Activated CD4-positive, alpha-beta T cell treated with anti-CD3 and anti-CD28 coated beads, Interleukin-2, amount 10 ng/mL, durations not matched to agents 7 days and 5 days (primary cell): Measurements from ENCODE around the gene USP6. TPM values are rescaled to one million over a fixed set of nuclear protein-coding genes. Genes with fewer than 3 reads are reported as not detected.
"Not testable (repeated sequence)": the region's sequence is repeated elsewhere in the genome, so short reads cannot be mapped to it uniquely, and the experiment has no call there.

ENCODE experiments used
- CTCF ChIA-PET: fragments of 350-600 bp; sonication (Branson Sonifier 250); formaldehyde crosslinking; loops from one replicate; lab custom pipeline; 2021; ENCODE audit warnings: antibody characterized with exemption; lab: Charles Lee
- POLR2A ChIA-PET: fragments of 350-600 bp; sonication (Branson Sonifier 250); formaldehyde crosslinking; loops from one replicate; lab custom pipeline; 2021; ENCODE audit warnings: antibody characterized with exemption; lab: Charles Lee
- DNase-seq: peaks from one replicate; pipeline ENCODE4 v3.0.0-alpha.2; 2020
- H3K27ac Mint-ChIP-seq: one replicate; pipeline ENCODE4 v1.8.0; 2021; ENCODE audit warnings: mild to moderate bottlenecking, moderate library complexity, mixed read lengths
- H3K27me3 Mint-ChIP-seq: one replicate; pipeline ENCODE4 v1.8.0; 2021; ENCODE audit warnings: mixed read lengths
- H3K36me3 Mint-ChIP-seq: one replicate; pipeline ENCODE4 v1.8.0; 2021; ENCODE audit warnings: low read depth, mixed read lengths
- H3K4me1 Mint-ChIP-seq: one replicate; pipeline ENCODE4 v1.8.0; 2021; ENCODE audit warnings: mixed read lengths
- H3K4me3 Mint-ChIP-seq: one replicate; pipeline ENCODE4 v1.8.0; 2021; ENCODE audit warnings: mild to moderate bottlenecking, moderate library complexity, mixed read lengths
- H3K9me3 Mint-ChIP-seq: one replicate; pipeline ENCODE4 v1.8.0; 2021; ENCODE audit warnings: mixed read lengths
- total RNA-seq, 2 experiments: library from RNA; stranded (reverse); gene quantifications; one replicate each; pipeline ENCODE4 v1.2.3, GENCODE V29; 2021

The USP6 gene
- total RNA-seq, 2 experiments from 2014 or later: 0.05 to 0.06 TPM

- CTCF ChIA-PET: no interaction called here
- Mint-ChIP-seq H3K27me3 (no peaks in the 10 kb centered on the region), H3K4me1 (peaks cover 39% of the 10 kb centered on the region), H3K4me3 (no peak overlapping the region), H3K27ac (no peak overlapping the region), H3K36me3 (peaks cover 24% of the 10 kb centered on the region), H3K9me3 (peaks cover 18% of the 10 kb centered on the region)
- POLR2A ChIA-PET: no interaction called here
- DNase-seq: no peak
Measured at GRCh38 chr17:5194346-5194745, 78.5 kb downstream of the USP6 start.

- Mint-ChIP-seq H3K4me1 (peaks cover 7% of the 10 kb centered on the region), H3K36me3 (no peaks in the 10 kb centered on the region)
- CTCF ChIA-PET: interaction anchor here (0.7 to 1.3 kb wide), 3 partner anchors 89 to 136 kb away, joined by 3 to 4 read pairs (median 3); no protein-coding TSS in a partner anchor
Measured at GRCh38 chr17:5198472-5198871, 82.6 kb downstream of the USP6 start.

GRCh38 chr17:5200360-5200759 lies 84.5 kb downstream of the USP6 start:
- Mint-ChIP-seq H3K27ac (no peak overlapping the region), H3K4me3 (no peak overlapping the region), H3K27me3 (no peaks in the 10 kb centered on the region), H3K36me3 (peaks cover 4% of the 10 kb centered on the region), H3K4me1 (peaks cover 7% of the 10 kb centered on the region), H3K9me3 (peaks cover 3% of the 10 kb centered on the region)
- POLR2A ChIA-PET: no interaction called here
- CTCF ChIA-PET: no interaction called here
- no peak for DNase-seq

More at GRCh38 chr17:5198472-5198871, 82.6 kb downstream of the USP6 start:
- Mint-ChIP-seq H3K27me3 (no peaks in the 10 kb centered on the region), H3K9me3 (no peaks in the 10 kb centered on the region), H3K4me3 (no peak overlapping the region), H3K27ac (no peak overlapping the region)
- POLR2A ChIA-PET: interaction anchor here (0.6 kb wide), 1 partner anchor 37 kb away, joined by 3 read pairs; no protein-coding TSS in a partner anchor
- DNase-seq: no peak

- DNase-seq: no peak
- Mint-ChIP-seq H3K27ac (no peak overlapping the region), H3K36me3 (peaks cover 4% of the 10 kb centered on the region), H3K4me1 (peaks cover 7% of the 10 kb centered on the region), H3K4me3 (no peak overlapping the region), H3K27me3 (no peaks in the 10 kb centered on the region), H3K9me3 (peaks cover 3% of the 10 kb centered on the region)
- ChIA-PET CTCF (no interaction called here), POLR2A (no interaction called here)
Measured at GRCh38 chr17:5201011-5201410, 85.2 kb downstream of the USP6 start.

GRCh38 chr17:5203178-5203907 lies 87.5 kb downstream of the USP6 start:
- Mint-ChIP-seq H3K9me3 (peaks cover 3% of the 10 kb centered on the region), H3K36me3 (peaks cover 4% of the 10 kb centered on the region), H3K4me1 (peaks cover 2% of the 10 kb centered on the region), H3K27ac (no peak overlapping the region), H3K4me3 (no peak overlapping the region), H3K27me3 (no peaks in the 10 kb centered on the region)
- ChIA-PET CTCF (no interaction called here), POLR2A (no interaction called here)
- DNase-seq: no peak

GRCh38 chr17:5203908-5204294 lies 88.1 kb downstream of the USP6 start:
- POLR2A ChIA-PET: no interaction called here
- H3K4me3 Mint-ChIP-seq: no peak overlapping the region
- H3K27ac Mint-ChIP-seq: no peak overlapping the region
- peaks cover 4% of the 10 kb centered on the region for H3K36me3 Mint-ChIP-seq
- no peak for DNase-seq
- CTCF ChIA-PET: no interaction called here
- H3K9me3 Mint-ChIP-seq: peaks cover 3% of the 10 kb centered on the region
- H3K4me1 Mint-ChIP-seq: no peaks in the 10 kb centered on the region
- H3K27me3 Mint-ChIP-seq: no peaks in the 10 kb centered on the region

GRCh38 chr17:5209396-5209795 lies 93.6 kb downstream of the USP6 start:
- Mint-ChIP-seq H3K27me3 (no peaks in the 10 kb centered on the region), H3K36me3 (no peaks in the 10 kb centered on the region), H3K9me3 (no peaks in the 10 kb centered on the region), H3K4me1 (peaks cover 2% of the 10 kb centered on the region), H3K4me3 (no peak overlapping the region), H3K27ac (no peak overlapping the region)
- ChIA-PET CTCF (no interaction called here), POLR2A (no interaction called here)
- DNase-seq: no peak

GRCh38 chr17:5210091-5210490 lies 94.3 kb downstream of the USP6 start:
- Mint-ChIP-seq H3K36me3 (no peaks in the 10 kb centered on the region), H3K27me3 (no peaks in the 10 kb centered on the region), H3K4me1 (peaks cover 2% of the 10 kb centered on the region), H3K27ac (no peak overlapping the region), H3K9me3 (no peaks in the 10 kb centered on the region), H3K4me3 (no peak overlapping the region)
- ChIA-PET POLR2A (no interaction called here), CTCF (interaction anchor here (1.3 kb wide), 1 partner anchor 17 kb away, joined by 3 read pairs; no protein-coding TSS in a partner anchor)
- no peak for DNase-seq

- no peak for DNase-seq
- ChIA-PET CTCF (interaction anchor here (1.3 kb wide), 1 partner anchor 16 kb away, joined by 3 read pairs; no protein-coding TSS in a partner anchor), POLR2A (no interaction called here)
- H3K27me3 Mint-ChIP-seq: no peaks in the 10 kb centered on the region
- H3K36me3 Mint-ChIP-seq: no peaks in the 10 kb centered on the region
- no peak overlapping the region for H3K27ac Mint-ChIP-seq
- no peak overlapping the region for H3K4me3 Mint-ChIP-seq
- H3K4me1 Mint-ChIP-seq: peaks cover 2% of the 10 kb centered on the region
- no peaks in the 10 kb centered on the region for H3K9me3 Mint-ChIP-seq
Measured at GRCh38 chr17:5210614-5211252, 94.9 kb downstream of the USP6 start.

GRCh38 chr17:5211458-5211857 lies 95.6 kb downstream of the USP6 start:
- DNase-seq: no peak
- Mint-ChIP-seq H3K27me3 (no peaks in the 10 kb centered on the region), H3K9me3 (no peaks in the 10 kb centered on the region), H3K27ac (no peak overlapping the region), H3K4me1 (peaks cover 2% of the 10 kb centered on the region), H3K4me3 (no peak overlapping the region), H3K36me3 (no peaks in the 10 kb centered on the region)
- CTCF ChIA-PET: interaction anchor here (1.3 kb wide), 1 partner anchor 16 kb away, joined by 3 read pairs; no protein-coding TSS in a partner anchor
- POLR2A ChIA-PET: no interaction called here

GRCh38 chr17:5217562-5217961 lies 101.7 kb downstream of the USP6 start:
- H3K4me1 Mint-ChIP-seq, H3K9me3 Mint-ChIP-seq, H3K36me3 Mint-ChIP-seq, H3K4me3 Mint-ChIP-seq, H3K27me3 Mint-ChIP-seq, POLR2A ChIA-PET, DNase-seq, H3K27ac Mint-ChIP-seq, CTCF ChIA-PET: not testable (repeated sequence)

- H3K4me1 Mint-ChIP-seq: peaks cover 8% of the 10 kb centered on the region
- no peaks in the 10 kb centered on the region for H3K36me3 Mint-ChIP-seq
- no peak for DNase-seq
- no peak overlapping the region for H3K27ac Mint-ChIP-seq
- ChIA-PET CTCF (interaction anchor here (1.4 kb wide), 1 partner anchor 28 kb away, joined by 3 read pairs; the partner anchor contains the start of gene ZNF594), POLR2A (interaction anchor here (0.6 kb wide), 1 partner anchor 371 kb away, joined by 3 read pairs; no protein-coding TSS in a partner anchor)
- H3K9me3 Mint-ChIP-seq: no peaks in the 10 kb centered on the region
- H3K4me3 Mint-ChIP-seq: no peak overlapping the region
- no peaks in the 10 kb centered on the region for H3K27me3 Mint-ChIP-seq
Measured at GRCh38 chr17:5219536-5219935, 103.7 kb downstream of the USP6 start.

- DNase-seq: no peak
- Mint-ChIP-seq H3K4me1 (peaks cover 8% of the 10 kb centered on the region), H3K4me3 (no peak overlapping the region), H3K27ac (no peak overlapping the region), H3K27me3 (no peaks in the 10 kb centered on the region), H3K9me3 (no peaks in the 10 kb centered on the region), H3K36me3 (no peaks in the 10 kb centered on the region)
- POLR2A ChIA-PET: no interaction called here
- CTCF ChIA-PET: interaction anchor here (1.4 kb wide), 1 partner anchor 28 kb away, joined by 3 read pairs; the partner anchor contains the start of gene ZNF594
Measured at GRCh38 chr17:5220074-5220473, 104.2 kb downstream of the USP6 start.
